ENCODE measurements around the gene GAD2. TPM values are rescaled to one million over a fixed set of nuclear protein-coding genes. Genes with fewer than 3 reads are reported as not detected.

GAD2 gene
- polyA plus RNA-seq, 4 donors, result 0.10 to 1.4 TPM; not detected in 2

DNA sequence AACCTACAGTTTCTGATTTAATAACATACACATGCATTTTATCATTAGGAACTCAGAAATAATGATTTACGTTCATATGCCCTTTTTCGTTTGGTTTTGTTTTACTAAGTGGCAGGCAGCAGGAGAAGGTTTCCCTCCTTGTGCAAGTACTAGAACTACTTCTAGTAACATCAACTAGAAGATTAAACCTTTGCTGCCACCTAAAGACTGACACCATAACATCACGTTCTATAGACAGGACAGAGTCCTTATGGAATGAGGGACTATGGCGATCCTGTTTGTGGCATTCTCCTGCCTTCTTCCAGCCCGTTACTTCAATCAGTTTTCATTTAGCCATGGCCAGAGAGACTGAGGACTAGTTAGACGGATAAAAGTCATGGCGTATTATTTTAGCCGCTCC is 53.2 kb downstream of the GAD2 start:
- FAIRE-seq, result no peak

GRCh38 chr10:26274391-26274790 is 57.8 kb downstream of the GAD2 start:
- Histone ChIP-seq H3K4me3 (ENCODE audit: low read depth in 1 of 3, low read length in 3 of 3) (no peak overlapping the region), H3K27me3 (ENCODE audit: control insufficient read depth in 3 of 3, insufficient read depth in 3 of 3, low read length in 3 of 3) (peaks cover 0 to 3% (median 0%) of the 10 kb centered on the region in 3 donors), H3K27ac (ENCODE audit: low read depth in 1 of 3, low read length in 2 of 3) (no peak overlapping the region), H3K36me3 (ENCODE audit: control insufficient read depth in 3 of 3, insufficient read depth in 2 of 3, low read depth in 1 of 3, low read length in 3 of 3) (no peaks in the 10 kb centered on the region), H3K4me1 (ENCODE audit: control insufficient read depth in 3 of 3, insufficient read depth in 2 of 3, low read depth in 1 of 3, low read length in 2 of 3) (no peaks in the 10 kb centered on the region), H3K9me3 (ENCODE audit: control insufficient read depth in 2 of 2, insufficient read depth in 1 of 2, low read depth in 1 of 2, low read length in 1 of 2) (no peaks in the 10 kb centered on the region)
- FAIRE-seq, result no peak
- DNase-seq, result no peak
- 72 to 83% (median 73%) methylated on average over 5 of the region's 5 CpGs for WGBS, 3 donors

More for the DNA sequence above, 53.2 kb downstream of the GAD2 start:
- no peak overlapping the region for H3K27ac ChIP-seq (ENCODE audit: low read depth in 1 of 3, low read length in 2 of 3)
- peak; percentile 9 to 52 for DNase-seq
- peaks cover 0 to 3% (median 2%) of the 10 kb centered on the region in 3 donors for H3K27me3 ChIP-seq (ENCODE audit: control insufficient read depth in 3 of 3, insufficient read depth in 3 of 3, low read length in 3 of 3)
- 33 to 39% (median 33%) methylated on average over 8 of the region's 8 CpGs for WGBS, 3 donors
- no peaks in the 10 kb centered on the region for H3K4me1 ChIP-seq (ENCODE audit: control insufficient read depth in 3 of 3, insufficient read depth in 2 of 3, low read depth in 1 of 3, low read length in 2 of 3)
- no peaks in the 10 kb centered on the region for H3K36me3 ChIP-seq (ENCODE audit: control insufficient read depth in 3 of 3, insufficient read depth in 2 of 3, low read depth in 1 of 3, low read length in 3 of 3)
- H3K9me3 ChIP-seq (ENCODE audit: control insufficient read depth in 2 of 2, insufficient read depth in 1 of 2, low read depth in 1 of 2, low read length in 1 of 2), result no peaks in the 10 kb centered on the region
- no peak overlapping the region for H3K4me3 ChIP-seq (ENCODE audit: low read depth in 1 of 3, low read length in 3 of 3)

DNA sequence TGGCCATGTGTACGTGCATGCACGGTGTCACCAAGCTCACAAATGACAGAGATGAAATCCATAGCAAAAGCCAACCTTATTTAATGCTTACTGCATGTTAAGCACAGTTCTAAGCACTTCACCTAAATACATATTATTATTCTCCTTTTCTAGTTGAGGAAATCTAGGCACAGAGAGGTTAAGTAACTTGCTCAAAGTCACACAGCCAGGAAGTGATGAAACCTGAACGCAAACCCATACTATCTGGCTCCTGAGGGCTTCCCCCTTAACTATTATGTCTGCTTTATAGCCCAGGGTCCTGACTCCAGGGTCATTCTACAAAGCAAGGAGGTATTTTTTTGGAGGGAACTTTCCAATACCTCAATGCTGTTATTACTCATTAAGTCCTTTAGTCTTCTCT is 61.7 kb downstream of the GAD2 start:
- no peaks in the 10 kb centered on the region for H3K27me3 ChIP-seq (ENCODE audit: control insufficient read depth in 3 of 3, insufficient read depth in 3 of 3, low read length in 3 of 3)
- WGBS, 3 donors, result 80 to 87% (median 80%) methylated on average over 3 of the region's 3 CpGs
- H3K4me1 ChIP-seq (ENCODE audit: control insufficient read depth in 3 of 3, insufficient read depth in 2 of 3, low read depth in 1 of 3, low read length in 2 of 3), result no peaks in the 10 kb centered on the region
- no peaks in the 10 kb centered on the region for H3K36me3 ChIP-seq (ENCODE audit: control insufficient read depth in 3 of 3, insufficient read depth in 2 of 3, low read depth in 1 of 3, low read length in 3 of 3)
- no peaks in the 10 kb centered on the region for H3K9me3 ChIP-seq (ENCODE audit: control insufficient read depth in 2 of 2, insufficient read depth in 1 of 2, low read depth in 1 of 2, low read length in 1 of 2)
- no peak overlapping the region for H3K27ac ChIP-seq (ENCODE audit: low read depth in 1 of 3, low read length in 2 of 3)
- DNase-seq (no peak), FAIRE-seq (no peak)
- no peak overlapping the region for H3K4me3 ChIP-seq (ENCODE audit: low read depth in 1 of 3, low read length in 3 of 3)

- DNase-seq, result no peak
These were observed 73.7 kb downstream of the GAD2 start for GRCh38 chr10:26290236-26290635.

DNA sequence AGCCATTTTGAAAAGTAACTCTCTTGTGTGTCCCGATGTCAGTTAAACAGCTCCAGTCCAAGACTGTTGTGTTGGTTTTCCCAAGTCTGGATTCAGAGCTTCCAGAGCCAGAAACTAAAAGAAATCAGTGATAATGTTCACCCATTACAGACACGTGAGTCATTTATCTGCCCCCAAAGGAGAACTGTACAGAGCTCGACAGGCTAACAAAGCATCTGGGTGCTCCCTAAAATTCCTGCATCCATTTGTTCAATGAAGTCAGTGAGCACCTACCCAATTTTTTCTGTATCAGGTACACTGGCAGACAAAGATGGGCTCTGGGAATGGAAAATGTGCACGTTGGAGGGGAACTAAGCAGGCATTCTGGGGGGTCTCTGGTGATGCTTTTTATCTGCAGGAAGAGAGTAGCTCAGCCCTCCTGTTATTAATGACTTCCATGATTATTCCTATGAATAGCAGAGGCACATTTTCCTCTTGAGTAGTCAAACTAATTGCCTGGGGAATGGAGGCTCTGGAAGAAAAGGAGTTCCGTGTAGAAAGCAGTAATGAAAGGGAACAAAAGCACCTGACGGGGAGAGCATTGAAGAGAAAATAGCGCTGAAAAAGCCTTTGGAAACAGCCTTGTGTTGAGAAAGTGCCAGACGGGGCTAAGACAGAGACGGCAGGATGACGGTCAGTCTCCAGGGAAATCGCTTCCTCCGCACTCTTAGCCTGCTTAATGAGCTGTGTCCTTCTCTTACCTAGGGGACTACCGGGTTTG is 75.3 kb downstream of the GAD2 start:
- Histone ChIP-seq H3K4me3 (ENCODE audit: low read depth in 1 of 3, low read length in 3 of 3) (no peak overlapping the region), H3K27ac (ENCODE audit: low read depth in 1 of 3, low read length in 2 of 3) (no peak overlapping the region), H3K36me3 (ENCODE audit: control insufficient read depth in 3 of 3, insufficient read depth in 2 of 3, low read depth in 1 of 3, low read length in 3 of 3) (no peaks in the 10 kb centered on the region), H3K9me3 (ENCODE audit: control insufficient read depth in 2 of 2, insufficient read depth in 1 of 2, low read depth in 1 of 2, low read length in 1 of 2) (no peaks in the 10 kb centered on the region), H3K27me3 (ENCODE audit: control insufficient read depth in 3 of 3, insufficient read depth in 3 of 3, low read length in 3 of 3) (peaks cover 0 to 2% (median 0%) of the 10 kb centered on the region in 3 donors), H3K4me1 (ENCODE audit: control insufficient read depth in 3 of 3, insufficient read depth in 2 of 3, low read depth in 1 of 3, low read length in 2 of 3) (no peaks in the 10 kb centered on the region)
- no peak for DNase-seq
- no peak for FAIRE-seq
- WGBS, 3 donors, result 68 to 84% (median 79%) methylated on average over 13 of the region's 13 CpGs

More at GRCh38 chr10:26290236-26290635, 73.7 kb downstream of the GAD2 start:
- peaks cover 0 to 2% (median 0%) of the 10 kb centered on the region in 3 donors for H3K27me3 ChIP-seq (ENCODE audit: control insufficient read depth in 3 of 3, insufficient read depth in 3 of 3, low read length in 3 of 3)
- FAIRE-seq, result no peak
- H3K4me3 ChIP-seq (ENCODE audit: low read depth in 1 of 3, low read length in 3 of 3), result no peak overlapping the region
- H3K36me3 ChIP-seq (ENCODE audit: control insufficient read depth in 3 of 3, insufficient read depth in 2 of 3, low read depth in 1 of 3, low read length in 3 of 3), result no peaks in the 10 kb centered on the region
- WGBS, 3 donors, result 48 to 55% (median 55%) methylated on average over 4 of the region's 4 CpGs
- H3K27ac ChIP-seq (ENCODE audit: low read depth in 1 of 3, low read length in 2 of 3), result no peak overlapping the region
- H3K4me1 ChIP-seq (ENCODE audit: control insufficient read depth in 3 of 3, insufficient read depth in 2 of 3, low read depth in 1 of 3, low read length in 2 of 3), result no peaks in the 10 kb centered on the region
- H3K9me3 ChIP-seq (ENCODE audit: control insufficient read depth in 2 of 2, insufficient read depth in 1 of 2, low read depth in 1 of 2, low read length in 1 of 2), result no peaks in the 10 kb centered on the region

DNA sequence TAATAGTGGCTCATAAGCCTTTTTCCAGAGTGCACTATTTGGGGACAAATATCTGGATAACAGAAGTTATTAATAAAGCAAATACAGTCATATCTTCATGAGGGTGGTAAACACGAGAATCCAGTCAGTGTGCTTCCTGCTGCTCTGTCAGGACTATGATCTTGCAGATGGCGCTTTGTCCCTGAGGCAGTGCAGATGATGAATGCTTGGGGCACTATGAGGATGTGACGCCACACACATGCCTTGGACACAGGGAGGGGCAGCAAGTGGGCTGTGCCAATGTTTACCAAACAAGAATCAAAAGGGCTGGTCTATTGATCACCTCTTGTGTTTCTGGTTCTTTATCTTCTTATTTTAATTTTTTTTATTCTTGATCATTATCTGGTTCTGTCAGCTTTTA is 79.8 kb downstream of the GAD2 start:
- Histone ChIP-seq H3K4me3 (ENCODE audit: low read depth in 1 of 3, low read length in 3 of 3) (no peak overlapping the region), H3K4me1 (ENCODE audit: control insufficient read depth in 3 of 3, insufficient read depth in 2 of 3, low read depth in 1 of 3, low read length in 2 of 3) (no peaks in the 10 kb centered on the region), H3K9me3 (ENCODE audit: control insufficient read depth in 2 of 2, insufficient read depth in 1 of 2, low read depth in 1 of 2, low read length in 1 of 2) (no peaks in the 10 kb centered on the region), H3K27ac (ENCODE audit: low read depth in 1 of 3, low read length in 2 of 3) (no peak overlapping the region), H3K36me3 (ENCODE audit: control insufficient read depth in 3 of 3, insufficient read depth in 2 of 3, low read depth in 1 of 3, low read length in 3 of 3) (no peaks in the 10 kb centered on the region), H3K27me3 (ENCODE audit: control insufficient read depth in 3 of 3, insufficient read depth in 3 of 3, low read length in 3 of 3) (peaks cover 0 to 2% (median 0%) of the 10 kb centered on the region in 3 donors)
- WGBS, 3 donors, result 36 to 64% (median 45%) methylated on average over 3 of the region's 3 CpGs
- DNase-seq, result no peak
- FAIRE-seq, result no peak

DNA sequence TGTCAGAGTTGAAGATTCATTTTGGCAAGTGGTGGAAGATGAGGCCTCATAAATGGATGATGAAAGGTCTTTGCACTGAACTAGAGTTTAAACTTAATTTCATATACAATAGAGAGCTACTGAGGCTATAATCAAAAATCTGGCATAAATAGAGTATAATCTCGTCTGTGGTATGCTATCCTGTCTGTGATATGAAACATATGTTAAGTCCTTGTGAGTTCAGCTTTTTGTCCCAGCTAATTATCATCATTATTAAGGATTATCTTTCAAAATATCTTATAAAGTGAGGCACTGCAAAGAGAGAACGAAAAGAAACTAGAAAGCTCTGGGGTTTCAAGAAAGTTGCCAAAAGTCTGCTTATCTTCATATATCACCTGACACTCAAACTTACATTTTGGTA is 83.4 kb downstream of the GAD2 start:
- 45 to 60% (median 53%) methylated on average over 2 of the region's 2 CpGs for WGBS, 3 donors
- FAIRE-seq (no peak), DNase-seq (no peak)
- Histone ChIP-seq H3K36me3 (ENCODE audit: control insufficient read depth in 3 of 3, insufficient read depth in 2 of 3, low read depth in 1 of 3, low read length in 3 of 3) (no peaks in the 10 kb centered on the region), H3K4me3 (ENCODE audit: low read depth in 1 of 3, low read length in 3 of 3) (no peak overlapping the region), H3K27ac (ENCODE audit: low read depth in 1 of 3, low read length in 2 of 3) (no peak overlapping the region), H3K27me3 (ENCODE audit: control insufficient read depth in 3 of 3, insufficient read depth in 3 of 3, low read length in 3 of 3) (no peaks in the 10 kb centered on the region), H3K9me3 (ENCODE audit: control insufficient read depth in 2 of 2, insufficient read depth in 1 of 2, low read depth in 1 of 2, low read length in 1 of 2) (no peaks in the 10 kb centered on the region), H3K4me1 (ENCODE audit: control insufficient read depth in 3 of 3, insufficient read depth in 2 of 3, low read depth in 1 of 3, low read length in 2 of 3) (no peaks in the 10 kb centered on the region)

GRCh38 chr10:26303366-26303765 is 86.8 kb downstream of the GAD2 start:
- Histone ChIP-seq H3K27me3 (ENCODE audit: control insufficient read depth in 3 of 3, insufficient read depth in 3 of 3, low read length in 3 of 3) (no peaks in the 10 kb centered on the region), H3K9me3 (ENCODE audit: control insufficient read depth in 2 of 2, insufficient read depth in 1 of 2, low read depth in 1 of 2, low read length in 1 of 2) (no peaks in the 10 kb centered on the region), H3K4me1 (ENCODE audit: control insufficient read depth in 3 of 3, insufficient read depth in 2 of 3, low read depth in 1 of 3, low read length in 2 of 3) (no peaks in the 10 kb centered on the region), H3K4me3 (ENCODE audit: low read depth in 1 of 3, low read length in 3 of 3) (no peak overlapping the region), H3K36me3 (ENCODE audit: control insufficient read depth in 3 of 3, insufficient read depth in 2 of 3, low read depth in 1 of 3, low read length in 3 of 3) (no peaks in the 10 kb centered on the region), H3K27ac (ENCODE audit: low read depth in 1 of 3, low read length in 2 of 3) (no peak overlapping the region)
- FAIRE-seq (no peak), DNase-seq (no peak)

- FAIRE-seq, result no peak
- 26 to 36% (median 31%) methylated on average over 3 of the region's 3 CpGs for WGBS, 3 donors
These were observed 93.8 kb downstream of the GAD2 start for GRCh38 chr10:26310361-26310760.

More at GRCh38 chr10:26310361-26310760, 93.8 kb downstream of the GAD2 start:
- H3K4me1 ChIP-seq (ENCODE audit: control insufficient read depth in 3 of 3, insufficient read depth in 2 of 3, low read depth in 1 of 3, low read length in 2 of 3), result no peaks in the 10 kb centered on the region
- no peak overlapping the region for H3K27ac ChIP-seq (ENCODE audit: low read depth in 1 of 3, low read length in 2 of 3)
- H3K9me3 ChIP-seq (ENCODE audit: control insufficient read depth in 2 of 2, insufficient read depth in 1 of 2, low read depth in 1 of 2, low read length in 1 of 2), result no peaks in the 10 kb centered on the region
- H3K4me3 ChIP-seq (ENCODE audit: low read depth in 1 of 3, low read length in 3 of 3), result no peak overlapping the region
- H3K27me3 ChIP-seq (ENCODE audit: control insufficient read depth in 3 of 3, insufficient read depth in 3 of 3, low read length in 3 of 3), result peaks cover 0 to 10% (median 0%) of the 10 kb centered on the region in 3 donors
- DNase-seq, result no peak
- H3K36me3 ChIP-seq (ENCODE audit: control insufficient read depth in 3 of 3, insufficient read depth in 2 of 3, low read depth in 1 of 3, low read length in 3 of 3), result no peaks in the 10 kb centered on the region

All from small intestine (tissue), 7 donors.